Eye (tissue), 1 donor: ENCODE data around the gene ZNF821.
"Not testable (repeated sequence)": the region's sequence is repeated elsewhere in the genome, so short reads cannot be mapped to it uniquely, and the experiment has no call there.

Experiments used
- DNase-seq: peaks from one replicate; pipeline ENCODE4 v3.0.0-alpha.2; 2015

The ZNF821 gene

DNA sequence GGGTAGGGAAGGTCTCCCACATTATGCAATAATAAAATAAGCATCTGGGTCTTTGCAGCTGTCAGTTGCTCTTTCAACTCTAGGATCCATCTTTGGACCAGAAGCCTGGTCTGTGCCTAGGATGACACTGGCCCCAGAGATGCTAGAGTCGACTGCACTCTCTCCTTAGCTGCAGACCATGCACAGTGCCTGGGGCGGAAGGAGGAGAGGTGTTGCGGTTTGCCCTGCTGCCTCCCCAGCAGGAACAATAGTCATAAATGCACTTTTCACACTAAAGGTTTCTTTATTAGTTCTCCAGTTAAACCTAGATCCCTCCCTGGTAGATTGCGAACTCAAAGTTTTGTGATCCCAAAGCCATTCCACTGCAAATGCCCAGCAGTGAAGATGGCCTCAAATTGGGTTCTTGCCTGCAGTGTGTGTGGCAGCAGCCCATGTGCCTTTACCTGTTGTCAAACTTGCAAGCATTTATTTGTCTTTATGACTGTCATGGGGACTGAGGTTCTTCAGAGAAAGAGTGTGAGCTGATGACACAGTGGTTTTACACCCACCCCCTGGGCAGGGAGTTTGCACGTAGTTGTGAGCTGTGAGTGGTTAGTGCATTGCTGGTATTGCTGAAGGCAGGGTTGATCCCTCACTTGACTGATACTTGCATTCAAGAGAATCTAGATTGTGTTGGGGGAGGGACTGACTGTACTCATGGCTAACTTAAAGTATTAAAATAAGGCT lies 27.9 kb downstream of the ZNF821 start:
- DNase-seq: no peak

DNA sequence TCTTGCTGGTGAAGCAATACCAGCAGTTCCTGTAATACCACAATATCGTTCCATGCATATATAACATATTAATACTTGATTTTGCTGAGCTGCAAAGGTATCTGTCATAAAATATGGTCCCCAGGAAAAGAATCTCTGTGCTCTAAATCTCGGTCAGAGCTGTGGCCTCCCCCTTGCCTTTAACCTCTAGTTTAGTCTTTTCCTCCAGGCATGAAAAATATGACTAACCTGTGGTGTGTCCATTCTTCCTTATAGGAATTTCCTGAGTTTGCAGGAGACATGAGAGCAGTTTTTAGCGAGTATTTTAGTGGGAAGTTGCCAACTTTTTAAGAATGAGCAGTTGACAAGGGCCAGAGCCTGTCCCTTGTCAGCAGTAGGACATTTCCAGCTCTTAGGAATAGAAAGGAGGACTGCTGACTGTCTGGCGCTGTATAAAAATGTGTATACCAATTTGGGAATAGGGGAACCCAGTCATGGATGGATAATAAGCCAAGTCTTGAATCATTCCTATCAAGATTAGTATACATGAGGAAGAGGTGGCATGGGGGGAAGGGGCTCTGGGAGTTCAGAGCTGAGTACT lies 29.5 kb downstream of the ZNF821 start:
- no peak for DNase-seq

GRCh38 chr16:71853413-71853812 lies 30.6 kb downstream of the ZNF821 start:
- DNase-seq: no peak

- no peak for DNase-seq
Observed at GRCh38 chr16:71852561-71852960, 31.4 kb downstream of the ZNF821 start.

DNA sequence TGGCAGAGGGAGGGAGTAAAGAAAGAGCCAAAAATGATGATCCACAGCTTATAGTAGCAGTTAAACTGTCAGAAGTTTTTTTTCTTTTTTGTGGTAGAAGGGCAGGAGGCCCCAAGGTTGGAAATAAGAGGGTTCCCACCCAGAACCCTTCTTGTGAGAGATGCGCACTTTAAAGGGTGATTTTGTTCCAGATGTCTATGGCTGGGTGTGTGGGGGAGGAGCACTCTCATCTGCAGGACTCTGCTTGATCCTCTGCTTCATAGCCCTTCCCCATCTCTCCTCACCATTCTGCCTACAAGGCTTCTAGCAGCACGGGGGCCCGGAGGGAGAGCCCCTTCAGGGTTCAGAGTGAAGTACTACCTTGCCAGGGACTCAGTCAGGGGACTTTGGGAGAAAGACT lies 31.8 kb downstream of the ZNF821 start:
- DNase-seq: no peak

- no peak for DNase-seq
Observed at GRCh38 chr16:71851746-71852145, 32.2 kb downstream of the ZNF821 start.

- DNase-seq: no peak
Observed at GRCh38 chr16:71848622-71849021, 35.4 kb downstream of the ZNF821 start.

- DNase-seq: no peak
Observed at GRCh38 chr16:71847096-71847495, 36.9 kb downstream of the ZNF821 start.

DNA sequence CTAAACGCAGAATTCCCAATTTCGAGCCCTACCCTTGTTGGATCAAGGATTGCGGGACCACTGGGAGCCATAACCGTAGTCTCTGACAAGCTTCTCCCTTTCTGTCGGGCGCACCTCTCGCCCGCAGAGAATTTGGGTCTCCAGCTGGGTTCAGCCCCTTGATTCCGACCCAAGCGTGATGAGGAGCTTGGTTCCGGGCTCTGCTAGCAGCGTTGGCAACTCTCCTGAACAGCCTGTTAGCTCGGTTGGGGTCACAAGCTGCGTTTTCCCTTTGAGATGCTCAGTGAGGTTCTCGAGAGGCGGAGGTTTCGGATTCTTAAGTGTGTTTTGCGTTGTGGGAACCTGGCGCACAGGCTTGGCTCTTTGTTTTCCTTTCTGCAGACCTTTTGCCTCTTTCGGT lies 37.6 kb downstream of the ZNF821 start:
- peak; percentile 40 for DNase-seq

DNA sequence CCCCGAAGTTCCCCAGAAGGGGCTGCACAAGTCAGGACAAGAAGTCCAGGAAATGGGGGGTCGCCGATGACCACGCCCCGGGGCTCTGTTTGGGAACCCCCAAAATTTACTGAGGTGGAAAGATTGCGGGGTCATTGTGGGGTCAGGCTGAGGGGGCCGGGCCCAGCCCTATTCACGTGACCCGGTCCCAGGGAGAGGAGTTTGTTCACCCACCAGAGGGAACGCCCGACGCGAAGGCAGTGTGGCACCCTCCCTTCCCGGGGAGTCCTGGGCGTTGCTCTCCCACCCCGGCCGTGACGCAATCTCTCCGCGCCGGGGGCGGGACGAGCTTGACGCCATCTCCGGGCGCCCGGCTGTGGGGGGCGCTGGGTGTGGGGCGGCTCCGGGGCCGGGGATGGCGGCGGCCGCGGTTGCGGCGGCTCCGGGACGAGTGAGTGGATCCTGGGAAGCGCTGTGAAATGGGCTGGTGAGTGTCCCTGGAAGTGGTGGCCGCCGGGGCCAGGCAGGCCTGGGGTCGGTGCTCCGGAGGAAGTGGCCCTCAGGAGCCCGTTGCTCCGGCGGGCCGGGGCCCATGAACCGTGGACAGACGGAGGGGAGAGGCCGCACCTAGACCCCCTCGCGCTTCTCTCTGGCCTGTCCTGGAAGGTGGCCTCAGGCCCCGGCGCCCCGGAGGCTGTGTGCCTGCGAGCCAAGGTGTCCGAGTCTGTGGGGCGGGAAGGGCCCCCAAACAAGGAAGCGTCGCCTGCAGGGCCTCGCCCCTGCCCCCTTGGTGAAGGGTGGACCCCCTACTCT lies 38.1 kb downstream of the ZNF821 start, which contains the start of gene ATXN1L:
TSS of gene ATXN1L (plus strand) at position 338 of the 792 bp plus-strand sequence. CDS start 3,765 bp downstream, outside the sequence.
- DNase-seq: peak; percentile 96

- no peak for DNase-seq
Observed at GRCh38 chr16:71843572-71843971, 40.4 kb downstream of the ZNF821 start.

DNA sequence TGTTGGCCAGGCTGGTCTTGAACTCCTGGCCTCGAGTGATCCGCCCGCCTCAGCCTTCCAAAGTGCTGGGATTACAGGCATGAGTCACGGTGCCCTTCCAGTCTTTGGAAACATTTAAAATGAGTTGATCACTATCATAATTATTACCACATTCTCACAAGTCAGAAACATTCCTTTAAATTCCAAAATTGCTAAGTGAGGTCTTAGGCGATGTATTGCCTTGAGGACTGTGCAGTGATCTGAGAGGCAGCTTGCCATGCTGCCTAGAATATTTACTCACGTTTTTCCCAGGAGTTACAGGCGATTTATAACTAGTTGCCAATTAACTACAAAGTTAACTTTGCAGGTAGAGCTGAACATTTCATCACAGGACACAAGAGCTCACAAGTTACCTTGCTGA lies 43.9 kb downstream of the ZNF821 start:
- no peak for DNase-seq

GRCh38 chr16:71837150-71837549 lies 46.8 kb downstream of the ZNF821 start:
- DNase-seq: no peak

DNA sequence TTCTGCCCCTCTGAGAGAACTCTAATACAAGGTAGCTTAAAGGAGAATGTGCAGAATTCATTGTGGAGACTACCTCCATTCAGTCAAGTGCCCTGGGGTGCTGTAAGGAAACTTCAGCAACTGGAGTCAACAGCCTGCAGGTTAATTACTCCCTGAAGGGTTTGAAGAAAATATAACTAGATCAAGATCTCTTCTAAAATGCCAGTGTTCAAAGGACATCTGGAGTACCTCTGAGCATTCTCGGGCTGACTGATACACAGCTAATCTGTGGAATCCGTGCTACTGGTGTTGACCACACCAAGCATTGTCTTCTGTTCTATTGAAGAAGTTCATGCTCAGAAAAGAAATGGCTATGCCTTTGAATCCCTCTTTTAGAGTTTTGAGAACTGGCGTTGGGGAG lies 49.7 kb downstream of the ZNF821 start:
- no peak for DNase-seq

GRCh38 chr16:71832112-71832511 lies 51.9 kb downstream of the ZNF821 start:
- DNase-seq: not testable (repeated sequence)

DNA sequence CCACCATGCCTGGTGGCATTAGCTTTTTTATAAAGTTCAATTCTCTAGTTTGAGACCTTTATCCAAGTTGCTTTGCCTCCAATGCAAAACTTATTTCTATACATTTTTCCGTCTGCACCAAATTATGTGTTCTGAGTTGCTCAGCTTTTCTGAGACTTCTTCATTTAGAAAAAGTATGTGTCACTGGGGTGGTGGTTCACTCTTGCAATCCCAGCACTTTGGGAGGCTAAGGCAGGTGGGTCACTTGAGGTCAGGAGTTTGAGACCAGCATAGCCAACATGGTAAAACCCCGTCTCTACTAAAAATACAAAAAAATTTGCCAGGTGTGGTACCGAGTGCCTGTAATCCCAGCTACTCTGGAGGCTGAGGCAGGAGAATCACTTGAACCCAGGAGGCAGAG lies 52.3 kb downstream of the ZNF821 start:
- not testable (repeated sequence) for DNase-seq

- no peak for DNase-seq
Observed at GRCh38 chr16:71830359-71830758, 53.6 kb downstream of the ZNF821 start.

- no peak for DNase-seq
Observed at GRCh38 chr16:71826533-71827017, 57.4 kb downstream of the ZNF821 start.

GRCh38 chr16:71817155-71817500 lies 66.9 kb downstream of the ZNF821 start:
- DNase-seq: not testable (repeated sequence)

DNA sequence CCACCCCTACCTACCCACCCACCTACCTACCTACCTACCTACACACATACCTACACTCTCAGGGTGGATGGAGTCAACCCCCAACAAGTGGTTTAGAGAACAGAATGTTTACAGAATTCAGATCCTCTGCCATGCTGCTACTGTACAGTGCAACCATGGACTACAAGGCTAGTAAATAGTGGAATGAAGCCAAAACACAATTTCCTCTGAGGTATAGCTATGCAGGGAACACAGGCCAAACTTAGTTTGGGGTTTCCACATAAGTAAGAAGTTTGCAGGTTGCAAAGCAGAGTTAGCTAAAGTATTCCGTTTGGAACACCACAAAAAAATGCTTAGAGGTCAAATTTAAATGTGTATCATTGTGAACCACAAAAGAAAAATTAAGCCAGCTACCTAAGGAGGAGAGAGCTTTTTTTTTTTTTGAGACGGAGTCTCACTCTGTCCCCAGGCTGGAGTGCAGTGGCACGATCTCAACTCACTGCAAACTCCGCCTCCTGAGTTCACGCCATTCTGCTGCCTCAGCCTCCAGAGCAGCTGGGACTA lies 72.7 kb downstream of the ZNF821 start:
- no peak for DNase-seq

GRCh38 chr16:71810155-71810530 lies 73.8 kb downstream of the ZNF821 start:
- not testable (repeated sequence) for DNase-seq
